HCT116 (cell line): ENCODE data around the gene OSER1. TPM values are rescaled to one million over a fixed set of nuclear protein-coding genes. Genes with fewer than 3 reads are reported as not detected.

Source experiments
- ATAC-seq: fragments of 200-7000 bp; cut with Tn5 transposase; 2 replicates; pipeline ENCODE4 v1.9.1; 2020; ENCODE audit warnings: mild to moderate bottlenecking, moderate library complexity
- BruUV-seq: library from RNA; stranded (reverse); fragments of 400-500 nt; replicated peaks from 2 replicates; lab custom pipeline; 2021; lab: Mats Ljungman, UMichigan
- CTCF ChIA-PET: fragments of 300-600 bp; sonication (Branson Sonifier 250); formaldehyde crosslinking; loops from one replicate; lab custom pipeline; 2021; ENCODE audit warnings: antibody characterized with exemption; lab: Charles Lee
- POLR2A ChIA-PET: fragments of 300-600, 350-600 bp; sonication (Branson Sonifier 250); formaldehyde crosslinking; loops from one replicate; lab custom pipeline; 2021; ENCODE audit warnings: antibody characterized with exemption; lab: Charles Lee
- RAD21 ChIA-PET, 2 experiments: fragments of 300-600 bp; sonication (Branson Sonifier 250); formaldehyde crosslinking; loops; one replicate each; lab custom pipeline; 2023; ENCODE audit warnings: low total read pairs in 2 of 2; ENCODE audit not compliant: uncharacterized antibody in 2 of 2, unreplicated experiment in 2 of 2, low non-redundant PET in 1 of 2; lab: Charles Lee
- DNase-seq: peaks from one replicate; pipeline ENCODE4 v3.0.0-alpha.2; 2010; ENCODE audit warnings: low read depth, low spot score
- H2AFZ ChIP-seq: fragments of 200-600 bp; shearing (Covaris generic), sonication (generic); 2 replicates; pipeline ENCODE4 v1.6.1; 2017; ENCODE audit warnings: low read depth, mixed run types, mixed read lengths, antibody characterized with exemption, low read length; ENCODE audit not compliant: poor library complexity, severe bottlenecking
- H3K27ac ChIP-seq: 2 replicates; pipeline ENCODE4 v1.5.1; 2012; ENCODE audit warnings: low read depth, low read length
- H3K27me3 ChIP-seq: fragments of 200-600 bp; sonication (generic); 2 replicates; pipeline ENCODE4 v1.6.1; 2016; ENCODE audit warnings: mixed run types, low read length, mixed read lengths; ENCODE audit not compliant: insufficient read depth
- H3K36me3 ChIP-seq, 2 experiments: fragments of 200-500 bp in 1 of 2; fragments of 200-600 bp in 1 of 2; sonication (Bioruptor generic) in 1 of 2; sonication (generic) in 1 of 2; 2 replicates each; pipeline versions ENCODE4 v1.5.1 to v1.6.1; 2014 to 2016; ENCODE audit warnings: low read length in 2 of 2, inconsistent platforms in 1 of 2, mixed read lengths in 1 of 2, mixed run types in 1 of 2; ENCODE audit not compliant: insufficient read depth in 2 of 2, control insufficient read depth in 1 of 2
- H3K4me1 ChIP-seq, 2 experiments: fragments of 200-600 bp in 1 of 2; sonication (generic) in 1 of 2; 2 replicates each; pipeline versions ENCODE4 v1.5.1 to v1.6.1; 2012 to 2017; ENCODE audit warnings: low read length in 2 of 2, inconsistent platforms in 1 of 2, mild to moderate bottlenecking in 1 of 2, mixed read lengths in 1 of 2, mixed run types in 1 of 2, moderate library complexity in 1 of 2; ENCODE audit not compliant: insufficient read depth in 2 of 2, control insufficient read depth in 1 of 2
- H3K4me2 ChIP-seq: fragments of 200-600 bp; sonication (generic); 2 replicates; pipeline ENCODE4 v1.6.1; 2017; ENCODE audit warnings: mixed run types, low read length, mixed read lengths
- H3K4me3 ChIP-seq, 2 experiments: fragments of 200-600 bp in 1 of 2; sonication (generic) in 1 of 2; replicated peaks in 1 of 2; 2 replicates each; pipeline ENCODE4 v1.5.1; 2011 to 2016; ENCODE audit warnings: low read length in 2 of 2, control low read depth in 1 of 2, low read depth in 1 of 2, mild to moderate bottlenecking in 1 of 2, mixed read lengths in 1 of 2, mixed run types in 1 of 2
- H3K79me2 ChIP-seq: fragments of 200-600 bp; sonication (generic); 2 replicates; pipeline ENCODE4 v1.6.1; 2017; ENCODE audit warnings: mild to moderate bottlenecking, mixed run types, low read length, moderate library complexity, mixed read lengths; ENCODE audit not compliant: insufficient read depth
- H3K9ac ChIP-seq: fragments of 200-600 bp; sonication (generic); 2 replicates; pipeline ENCODE4 v1.6.1; 2016; ENCODE audit warnings: low read length, mixed read lengths
- H3K9me2 ChIP-seq: fragments of 200-600 bp; sonication (generic), shearing (Covaris generic); 2 replicates; pipeline ENCODE4 v1.6.1; 2017; ENCODE audit warnings: mixed run types, mild to moderate bottlenecking, moderate library complexity; ENCODE audit not compliant: insufficient read depth
- H3K9me3 ChIP-seq, 2 experiments: fragments of 200-500 bp in 1 of 2; fragments of 200-600 bp in 1 of 2; sonication (Bioruptor generic) in 1 of 2; sonication (generic) in 1 of 2; 2 replicates each; pipeline ENCODE4 v1.6.1; 2014 to 2017; ENCODE audit warnings: low read length in 2 of 2, mixed read lengths in 2 of 2, inconsistent platforms in 1 of 2, low read depth in 1 of 2, mild to moderate bottlenecking in 1 of 2, mixed run types in 1 of 2, moderate library complexity in 1 of 2; ENCODE audit not compliant: control insufficient read depth in 1 of 2, insufficient read depth in 1 of 2
- H4K20me1 ChIP-seq: fragments of 200-600 bp; sonication (generic), shearing (Covaris generic); 2 replicates; pipeline ENCODE4 v1.6.1; 2017; ENCODE audit warnings: mixed run types, mild to moderate bottlenecking, moderate library complexity; ENCODE audit not compliant: insufficient read depth
- CTCF ChIP-seq, 3 experiments: fragments of 200-600 bp in 1 of 3; sonication (generic) in 1 of 3; IDR thresholded peaks in 2 of 3; conservative IDR thresholded peaks in 1 of 3; 2 replicates each; pipeline ENCODE4 v1.5.1; 2012 to 2017; ENCODE audit warnings: low read depth in 2 of 3, low read length in 2 of 3, antibody characterized with exemption in 1 of 3, borderline replicate concordance in 1 of 3, control low read depth in 1 of 3, mild to moderate bottlenecking in 1 of 3, mixed read lengths in 1 of 3, mixed run types in 1 of 3, moderate library complexity in 1 of 3; ENCODE audit not compliant: insufficient read depth in 1 of 3
- TCF7L2 ChIP-seq: IDR thresholded peaks from 2 replicates; pipeline ENCODE4 v1.7.0; 2011; ENCODE audit warnings: borderline replicate concordance, inconsistent platforms; ENCODE audit not compliant: insufficient read depth, insufficient read length; ENCODE audit errors: extremely low read depth
- YY1 ChIP-seq: IDR thresholded peaks from 2 replicates; pipeline ENCODE4 v1.6.1; 2011; ENCODE audit warnings: low read length, low read depth, moderate library complexity, mild to moderate bottlenecking; ENCODE audit not compliant: insufficient replicate concordance; ENCODE audit errors: extremely low read depth
- ZBTB33 ChIP-seq: IDR thresholded peaks from 2 replicates; pipeline ENCODE4 v1.6.1; 2011; ENCODE audit warnings: mild to moderate bottlenecking, low read length, moderate library complexity; ENCODE audit not compliant: insufficient replicate concordance; ENCODE audit errors: extremely low read depth
- intact Hi-C: fragments of 100-400 bp; cut with micrococcal nuclease; formaldehyde crosslinking; loops from 2 replicates; pipeline ENCODE4 v1.10.0; 2022
- total RNA-seq: library from RNA; stranded (reverse); gene quantifications from one replicate; pipeline ENCODE4 v1.2.1, GENCODE V29; 2021; ENCODE audit not compliant: unreplicated experiment

OSER1 gene
- total RNA-seq, 1 experiment from 2014 or later, result 28.4 TPM

- no peaks in the 10 kb centered on the region for H3K4me1 ChIP-seq
- BruUV-seq, result no TSS peak
- no peaks in the 10 kb centered on the region for H3K9me2 ChIP-seq
- H3K9me3 ChIP-seq, result no peaks in the 10 kb centered on the region
- H3K27me3 ChIP-seq, result no peaks in the 10 kb centered on the region
- no peak overlapping the region for H2AFZ ChIP-seq
- H3K4me2 ChIP-seq, result no peak overlapping the region
- H3K79me2 ChIP-seq, result no peaks in the 10 kb centered on the region
- ChIA-PET POLR2A (no interaction called here), RAD21 (no interaction called here), CTCF (no interaction called here)
- DNase-seq, result peak; percentile 10
- intact Hi-C loops, result no loop called here
- TF ChIP-seq ZBTB33 (no peak), TCF7L2 (no peak), YY1 (no peak), CTCF (IDR thresholded peaks at IDR 0.05 in 2 of 3, conservative IDR thresholded peaks at IDR 0.05 in 1 of 3; ENCODE audit: borderline replicate concordance in 1 of 3, insufficient read depth in 1 of 3, low read depth in 2 of 3, low read length in 2 of 3) (peak; percentile 17 to 26 (median 18); a peak in 4 of 6 replicates)
- no peaks in the 10 kb centered on the region for H3K36me3 ChIP-seq
- H4K20me1 ChIP-seq, result no peaks in the 10 kb centered on the region
- no peak overlapping the region for H3K27ac ChIP-seq
- H3K9ac ChIP-seq, result no peak overlapping the region
- no peak overlapping the region for H3K4me3 ChIP-seq
- ATAC-seq, result peak; percentile 70
Observed at GRCh38 chr20:44222633-44223368, 12.2 kb upstream of the OSER1 start.
